ENCODE results near the gene MIP.

MIP gene

GRCh38 chr12:56487448-56488040, 33.1 kb upstream of the MIP start:
- Histone ChIP-seq H4K20me1 (peaks cover 28% of the 10 kb centered on the region), H3K9me3 (no peaks in the 10 kb centered on the region), H3K4me2 (peak overlapping the region; percentile 50), H3K4me3 (peak overlapping the region; percentile 10; the same call in 1 of the 2 replicates), H3K27me3 (peaks cover 42% of the 10 kb centered on the region), H3K4me1 (0 out of 2 replicates have a peak, but pooled peaks cover 12% of the 10 kb centered on the region), H3K9ac (no peak overlapping the region), H3K36me3 (no peaks in the 10 kb centered on the region), H3K27ac (no peak overlapping the region)
- TF ChIP-seq Cebpa-rat (IDR thresholded peaks at IDR 0.05) = no peak

GRCh38 chr12:56486694-56487093, 32.2 kb upstream of the MIP start:
- H3K27ac ChIP-seq = no peak overlapping the region
- H3K4me3 ChIP-seq = no peak overlapping the region

GRCh38 chr12:56484566-56484965, 30.1 kb upstream of the MIP start:
- no peak for TF ChIP-seq Cebpa-rat (IDR thresholded peaks at IDR 0.05)
- H4K20me1 ChIP-seq = peaks cover 28% of the 10 kb centered on the region
- no peak overlapping the region for H3K4me2 ChIP-seq

More at GRCh38 chr12:56486694-56487093, 32.2 kb upstream of the MIP start:
- no peaks in the 10 kb centered on the region for H3K36me3 ChIP-seq
- peaks cover 42% of the 10 kb centered on the region for H3K27me3 ChIP-seq
- 0 out of 2 replicates have a peak, but pooled peaks cover 12% of the 10 kb centered on the region for H3K4me1 ChIP-seq
- H4K20me1 ChIP-seq = peaks cover 28% of the 10 kb centered on the region
- no peak overlapping the region; the same call in 1 of the 2 replicates for H3K4me2 ChIP-seq
- no peaks in the 10 kb centered on the region for H3K9me3 ChIP-seq
- H3K9ac ChIP-seq = no peak overlapping the region
- TF ChIP-seq Cebpa-rat (IDR thresholded peaks at IDR 0.05) = no peak

GRCh38 chr12:56479625-56480024, 25.2 kb upstream of the MIP start:
- H3K36me3 ChIP-seq = peaks cover 4% of the 10 kb centered on the region; the same call in 1 of the 2 replicates
- no peak for TF ChIP-seq Cebpa-rat (IDR thresholded peaks at IDR 0.05)
- no peak overlapping the region for H3K27ac ChIP-seq
- H3K9ac ChIP-seq = no peak overlapping the region
- H3K4me3 ChIP-seq = no peak overlapping the region
- peaks cover 8% of the 10 kb centered on the region; the same call in 1 of the 2 replicates for H4K20me1 ChIP-seq
- no peaks in the 10 kb centered on the region for H3K4me1 ChIP-seq
- no peak overlapping the region for H3K4me2 ChIP-seq
- H3K9me3 ChIP-seq = no peaks in the 10 kb centered on the region
- no peaks in the 10 kb centered on the region for H3K27me3 ChIP-seq

More at GRCh38 chr12:56484566-56484965, 30.1 kb upstream of the MIP start:
- Histone ChIP-seq H3K9me3 (no peaks in the 10 kb centered on the region), H3K4me1 (0 out of 2 replicates have a peak, but pooled peaks cover 12% of the 10 kb centered on the region), H3K27me3 (peaks cover 37% of the 10 kb centered on the region), H3K4me3 (no peak overlapping the region), H3K27ac (no peak overlapping the region), H3K9ac (no peak overlapping the region), H3K36me3 (no peaks in the 10 kb centered on the region)

- Histone ChIP-seq H3K4me1 (no peaks in the 10 kb centered on the region), H3K4me2 (no peak overlapping the region), H3K4me3 (no peak overlapping the region), H3K9me3 (no peaks in the 10 kb centered on the region), H4K20me1 (peaks cover 12% of the 10 kb centered on the region; the same call in 1 of the 2 replicates), H3K36me3 (peaks cover 21% of the 10 kb centered on the region), H3K9ac (no peak overlapping the region), H3K27me3 (no peaks in the 10 kb centered on the region), H3K27ac (no peak overlapping the region)
- TF ChIP-seq Cebpa-rat (IDR thresholded peaks at IDR 0.05) = no peak
Observed at GRCh38 chr12:56477521-56478225, 23.2 kb upstream of the MIP start.

- Histone ChIP-seq H3K27ac (no peak overlapping the region), H3K36me3 (peaks cover 25% of the 10 kb centered on the region), H4K20me1 (peaks cover 12% of the 10 kb centered on the region; the same call in 1 of the 2 replicates), H3K4me1 (no peaks in the 10 kb centered on the region), H3K27me3 (no peaks in the 10 kb centered on the region), H3K9ac (no peak overlapping the region), H3K9me3 (no peaks in the 10 kb centered on the region), H3K4me3 (no peak overlapping the region), H3K4me2 (no peak overlapping the region)
- TF ChIP-seq Cebpa-rat (IDR thresholded peaks at IDR 0.05) = no peak
Observed at GRCh38 chr12:56476972-56477432, 22.5 kb upstream of the MIP start.

- Histone ChIP-seq H3K27me3 (no peaks in the 10 kb centered on the region), H4K20me1 (peaks cover 12% of the 10 kb centered on the region; the same call in 1 of the 2 replicates), H3K4me3 (no peak overlapping the region), H3K27ac (no peak overlapping the region), H3K36me3 (peaks cover 32% of the 10 kb centered on the region), H3K9me3 (no peaks in the 10 kb centered on the region), H3K4me2 (no peak overlapping the region), H3K4me1 (no peaks in the 10 kb centered on the region), H3K9ac (no peak overlapping the region)
- TF ChIP-seq Cebpa-rat (IDR thresholded peaks at IDR 0.05) = no peak
Observed at GRCh38 chr12:56476143-56476542, 21.7 kb upstream of the MIP start.

- H3K4me2 ChIP-seq = no peak overlapping the region
- no peak overlapping the region for H3K27ac ChIP-seq
- peaks cover 12% of the 10 kb centered on the region; the same call in 1 of the 2 replicates for H4K20me1 ChIP-seq
- H3K36me3 ChIP-seq = peaks cover 47% of the 10 kb centered on the region
- H3K9me3 ChIP-seq = no peaks in the 10 kb centered on the region
- H3K27me3 ChIP-seq = no peaks in the 10 kb centered on the region
- H3K4me1 ChIP-seq = peaks cover 17% of the 10 kb centered on the region
- no peak for TF ChIP-seq Cebpa-rat (IDR thresholded peaks at IDR 0.05)
- H3K9ac ChIP-seq = no peak overlapping the region
- no peak overlapping the region for H3K4me3 ChIP-seq
Observed at GRCh38 chr12:56474389-56474788, 19.9 kb upstream of the MIP start.

- Histone ChIP-seq H3K4me1 (peaks cover 30% of the 10 kb centered on the region), H3K27ac (peak overlapping the region; percentile 87), H3K27me3 (no peaks in the 10 kb centered on the region), H4K20me1 (0 out of 2 replicates have a peak, but pooled peaks cover 1% of the 10 kb centered on the region), H3K9me3 (no peaks in the 10 kb centered on the region), H3K36me3 (peaks cover 40% of the 10 kb centered on the region), H3K9ac (peak overlapping the region; percentile 87), H3K4me3 (peak overlapping the region; percentile 72), H3K4me2 (peak overlapping the region; percentile 93)
- no peak for TF ChIP-seq Cebpa-rat (IDR thresholded peaks at IDR 0.05)
Observed at GRCh38 chr12:56469007-56469930, 14.8 kb upstream of the MIP start.

Data from BLaER1 (cell line).